Measurements from ENCODE around the gene ARSB. TPM values are rescaled to one million over a fixed set of nuclear protein-coding genes. Genes with fewer than 3 reads are reported as not detected.

ARSB gene
- total RNA-seq, 1 donor from 2014 or later: 30.2 TPM

DNA sequence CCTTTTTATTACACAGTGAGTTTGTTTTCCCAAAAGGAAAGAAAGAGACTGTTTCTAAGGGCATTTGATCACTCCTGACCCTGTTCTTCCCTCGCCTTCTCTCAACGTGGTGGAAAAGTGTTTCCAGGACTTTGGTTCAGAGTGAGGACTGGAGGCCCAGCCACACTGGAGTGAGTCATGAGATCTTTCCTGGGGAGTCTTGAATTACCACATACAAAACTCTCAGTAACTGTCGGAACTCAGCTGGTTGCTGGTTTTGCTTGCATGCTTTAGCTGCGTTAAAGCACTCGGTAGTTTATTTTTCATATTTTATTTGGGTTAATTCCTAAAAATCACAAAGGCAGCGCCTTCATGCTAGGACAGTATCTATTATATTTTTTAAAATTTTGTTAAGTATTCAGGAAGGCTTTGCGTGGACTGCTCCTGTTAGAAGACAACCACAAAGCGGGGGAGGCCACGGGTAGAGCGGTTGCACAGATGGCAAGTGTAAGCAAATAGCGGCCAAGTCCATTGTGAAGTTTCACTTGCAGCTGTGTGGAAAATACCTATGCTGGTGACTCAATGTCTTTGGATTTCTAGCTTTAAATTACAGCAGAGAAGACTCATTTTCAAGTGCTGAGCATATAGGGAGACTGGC, 77.7 kb downstream of the ARSB start:
- Mint-ChIP-seq H3K27ac (ENCODE audit: unreplicated experiment) (peak overlapping the region; percentile 99), H3K36me3 (ENCODE audit: low read depth, unreplicated experiment) (no peaks in the 10 kb centered on the region), H3K27me3 (ENCODE audit: low read depth, unreplicated experiment) (no peaks in the 10 kb centered on the region), H3K4me3 (ENCODE audit: unreplicated experiment) (peak overlapping the region; percentile 20), H3K9me3 (ENCODE audit: unreplicated experiment) (no peaks in the 10 kb centered on the region), H3K4me1 (ENCODE audit: low read depth, unreplicated experiment) (peaks cover 65% of the 10 kb centered on the region)
- Histone ChIP-seq H3K9ac (ENCODE audit: low read length) (peak overlapping the region; percentile 75), H3K27ac (ENCODE audit: low read depth, low read length) (peak overlapping the region; percentile 89), H2AFZ (ENCODE audit: low read depth, low read length) (peak overlapping the region; percentile 16), H4K20me1 (ENCODE audit: insufficient read depth, low read length) (no peaks in the 10 kb centered on the region), H3K4me3 (ENCODE audit: insufficient read depth, low read depth, low read length) (peak overlapping the region; percentile 27), H3K4me2 (ENCODE audit: low read length) (peak overlapping the region; percentile 85), H3K79me2 (ENCODE audit: insufficient read depth, low read length) (no peaks in the 10 kb centered on the region), H3K9me3 (ENCODE audit: insufficient read depth, low read depth, low read length) (no peaks in the 10 kb centered on the region), H3K4me1 (ENCODE audit: insufficient read depth, low read length) (peaks cover 32% of the 10 kb centered on the region), H3K27me3 (ENCODE audit: insufficient read depth, low read length) (no peaks in the 10 kb centered on the region), H3K36me3 (ENCODE audit: insufficient read depth, low read length) (no peaks in the 10 kb centered on the region)
- FAIRE-seq (peak; percentile 49), DNase-seq (ENCODE audit: low read depth) (peak; percentile 99)
- no peak for TF ChIP-seq EZH2 (IDR thresholded peaks at IDR 0.05; ENCODE audit: insufficient read depth, low read length)
- TF ChIP-seq, protein P1, sequence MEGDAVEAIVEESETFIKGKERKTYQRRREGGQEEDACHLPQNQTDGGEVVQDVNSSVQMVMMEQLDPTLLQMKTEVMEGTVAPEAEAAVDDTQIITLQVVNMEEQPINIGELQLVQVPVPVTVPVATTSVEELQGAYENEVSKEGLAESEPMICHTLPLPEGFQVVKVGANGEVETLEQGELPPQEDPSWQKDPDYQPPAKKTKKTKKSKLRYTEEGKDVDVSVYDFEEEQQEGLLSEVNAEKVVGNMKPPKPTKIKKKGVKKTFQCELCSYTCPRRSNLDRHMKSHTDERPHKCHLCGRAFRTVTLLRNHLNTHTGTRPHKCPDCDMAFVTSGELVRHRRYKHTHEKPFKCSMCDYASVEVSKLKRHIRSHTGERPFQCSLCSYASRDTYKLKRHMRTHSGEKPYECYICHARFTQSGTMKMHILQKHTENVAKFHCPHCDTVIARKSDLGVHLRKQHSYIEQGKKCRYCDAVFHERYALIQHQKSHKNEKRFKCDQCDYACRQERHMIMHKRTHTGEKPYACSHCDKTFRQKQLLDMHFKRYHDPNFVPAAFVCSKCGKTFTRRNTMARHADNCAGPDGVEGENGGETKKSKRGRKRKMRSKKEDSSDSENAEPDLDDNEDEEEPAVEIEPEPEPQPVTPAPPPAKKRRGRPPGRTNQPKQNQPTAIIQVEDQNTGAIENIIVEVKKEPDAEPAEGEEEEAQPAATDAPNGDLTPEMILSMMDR (IDR thresholded peaks at IDR 0.05; ENCODE audit: insufficient read depth, low read depth, low read length): no peak

DNA sequence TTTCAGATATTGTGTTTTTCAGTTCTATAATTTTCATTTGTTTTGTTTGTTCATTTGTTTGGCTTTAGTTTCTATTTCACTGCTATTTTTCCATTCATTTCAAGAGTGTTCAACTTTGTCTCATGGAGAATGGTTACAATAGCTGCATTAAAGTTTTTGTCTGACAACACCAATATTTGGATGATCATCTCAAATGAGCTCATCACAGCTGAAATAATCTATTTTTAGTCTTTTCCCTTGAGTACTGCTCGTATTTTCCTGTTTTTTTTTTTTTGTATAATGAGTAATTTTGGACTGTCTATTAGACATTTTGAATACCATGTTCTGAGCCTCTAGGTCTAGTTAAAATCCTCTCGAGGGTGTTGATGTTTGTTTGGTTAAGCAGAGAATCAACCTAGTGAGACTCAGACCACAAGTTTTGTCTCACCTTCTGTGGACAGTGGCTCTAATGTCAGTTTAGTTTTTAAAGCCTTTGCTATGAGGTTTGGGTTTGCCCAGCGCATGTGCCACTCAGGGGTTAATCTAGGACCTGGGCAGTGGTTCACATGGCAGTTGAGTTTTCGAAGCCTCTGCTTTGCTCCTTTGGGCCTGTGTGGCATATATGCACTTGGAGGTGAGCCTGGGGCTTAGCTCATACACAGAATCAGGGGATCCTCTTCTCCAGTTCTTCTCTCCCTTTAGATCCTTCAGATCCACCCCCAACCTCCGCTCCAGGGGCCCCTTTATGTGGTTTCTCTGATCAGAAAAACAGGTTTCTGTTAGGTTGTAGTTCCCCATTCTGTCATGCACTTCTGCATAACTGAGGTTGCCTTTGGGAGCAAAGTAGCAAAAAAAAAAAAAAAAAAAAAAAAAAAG, 79.8 kb downstream of the ARSB start:
- H3K4me1 Mint-ChIP-seq (ENCODE audit: low read depth, unreplicated experiment): peaks cover 61% of the 10 kb centered on the region
- Histone ChIP-seq H3K36me3 (ENCODE audit: insufficient read depth, low read length) (no peaks in the 10 kb centered on the region), H4K20me1 (ENCODE audit: insufficient read depth, low read length) (no peaks in the 10 kb centered on the region), H3K9ac (ENCODE audit: low read length) (no peak overlapping the region), H3K4me3 (ENCODE audit: insufficient read depth, low read depth, low read length) (no peak overlapping the region), H2AFZ (ENCODE audit: low read depth, low read length) (no peak overlapping the region), H3K79me2 (ENCODE audit: insufficient read depth, low read length) (no peaks in the 10 kb centered on the region), H3K27ac (ENCODE audit: low read depth, low read length) (peak overlapping the region; percentile 14), H3K27me3 (ENCODE audit: insufficient read depth, low read length) (no peaks in the 10 kb centered on the region), H3K9me3 (ENCODE audit: insufficient read depth, low read depth, low read length) (no peaks in the 10 kb centered on the region), H3K4me2 (ENCODE audit: low read length) (no peak overlapping the region), H3K4me1 (ENCODE audit: insufficient read depth, low read length) (peaks cover 28% of the 10 kb centered on the region)
- no peak overlapping the region for H3K4me3 Mint-ChIP-seq (ENCODE audit: unreplicated experiment)
- DNase-seq (ENCODE audit: low read depth) (peak; percentile 31), FAIRE-seq (no peak)
- no peaks in the 10 kb centered on the region for H3K9me3 Mint-ChIP-seq (ENCODE audit: unreplicated experiment)
- no peak for TF ChIP-seq EZH2 (IDR thresholded peaks at IDR 0.05; ENCODE audit: insufficient read depth, low read length)
- TF ChIP-seq, protein P1 (IDR thresholded peaks at IDR 0.05; ENCODE audit: insufficient read depth, low read depth, low read length): no peak
- H3K36me3 Mint-ChIP-seq (ENCODE audit: low read depth, unreplicated experiment): no peaks in the 10 kb centered on the region
- H3K27ac Mint-ChIP-seq (ENCODE audit: unreplicated experiment): peak overlapping the region; percentile 99
- H3K27me3 Mint-ChIP-seq (ENCODE audit: low read depth, unreplicated experiment): no peaks in the 10 kb centered on the region

Measured in astrocyte (in vitro differentiated cells and primary cell).